GM21528 (cell line): Measurements from ENCODE around the gene PHTF2.

Source experiments
- ATAC-seq: cut with Tn5 transposase; IDR thresholded peaks from one replicate; pipeline ENCODE4 v1.9.1; 2021; ENCODE audit warnings: mild to moderate bottlenecking, moderate library complexity; ENCODE audit not compliant: unreplicated experiment, low FRiP score

PHTF2 gene

GRCh38 chr7:77918676-77919075 is 120.1 kb downstream of the PHTF2 start:
- ATAC-seq: no peak

GRCh38 chr7:77923419-77923818 is 124.8 kb downstream of the PHTF2 start:
- ATAC-seq: no peak

GRCh38 chr7:77930496-77930895 is 131.9 kb downstream of the PHTF2 start:
- ATAC-seq: no peak

GRCh38 chr7:77931841-77932240 is 133.3 kb downstream of the PHTF2 start:
- ATAC-seq: no peak

GRCh38 chr7:77933394-77933793 is 134.8 kb downstream of the PHTF2 start:
- no peak for ATAC-seq

GRCh38 chr7:77935652-77936348 is 137.2 kb downstream of the PHTF2 start:
- ATAC-seq: no peak

GRCh38 chr7:77940647-77941046 is 142.1 kb downstream of the PHTF2 start:
- ATAC-seq: no peak

- no peak for ATAC-seq
Observed at GRCh38 chr7:77942431-77942830, 143.9 kb downstream of the PHTF2 start.

GRCh38 chr7:77944183-77945182 is 145.9 kb downstream of the PHTF2 start:
- no peak for ATAC-seq

GRCh38 chr7:77950548-77950947 is 152.0 kb downstream of the PHTF2 start:
- no peak for ATAC-seq

GRCh38 chr7:77954773-77955555 is 156.4 kb downstream of the PHTF2 start:
- no peak for ATAC-seq

- ATAC-seq: no peak
Observed at GRCh38 chr7:77958436-77958835, 159.9 kb downstream of the PHTF2 start.

- ATAC-seq: no peak
Observed at GRCh38 chr7:77959080-77959479, 160.5 kb downstream of the PHTF2 start.

- no peak for ATAC-seq
Observed at GRCh38 chr7:77960336-77960735, 161.8 kb downstream of the PHTF2 start.

- ATAC-seq: no peak
Observed at GRCh38 chr7:77967429-77967828, 168.9 kb downstream of the PHTF2 start.

GRCh38 chr7:77971726-77972125 is 173.2 kb downstream of the PHTF2 start:
- ATAC-seq: no peak

GRCh38 chr7:77975672-77976480 is 177.3 kb downstream of the PHTF2 start:
- ATAC-seq: no peak

- no peak for ATAC-seq
Observed at GRCh38 chr7:77979219-77979618, 180.6 kb downstream of the PHTF2 start.

- no peak for ATAC-seq
Observed at GRCh38 chr7:77980087-77980713, 181.6 kb downstream of the PHTF2 start.
